Left colon (tissue), 2 donors: ENCODE data around the gene CCNY. TPM values are rescaled to one million over a fixed set of nuclear protein-coding genes. Genes with fewer than 3 reads are reported as not detected.

Experiments
- ATAC-seq: fragments of 200-7000 bp; cut with Tn5 transposase; one replicate; pipeline ENCODE4 v1.9.1; 2020; ENCODE audit warnings: mild to moderate bottlenecking, moderate library complexity
- DNase-seq, 2 donors: peaks; one replicate each; pipeline ENCODE4 v3.0.0-alpha.2; 2020
- intact Hi-C, 2 donors: fragments of 100-400 bp; cut with DNase I in 1 of 2; cut with micrococcal nuclease in 1 of 2; formaldehyde crosslinking; loops; one replicate each; pipeline versions ENCODE4 v1.11.2 to v1.14.0; 2022; cut with DNase I, micrococcal nuclease
- total RNA-seq, 2 donors: library from RNA; stranded (reverse); fragmentation: NEBNext Ultra II Directional; extraction: Animal tissue kit (Norgen Biotek cat#: 25700); gene quantifications; one replicate each; pipeline ENCODE4 v1.2.1, GENCODE V29; 2021
- donor health status: DM: no; HTN: no; CAD: no.
- donor health status: DM: yes; HTN: yes; CAD: no.

CCNY gene
- total RNA-seq, 2 donors from 2014 or later, result 51.6 to 78.0 TPM

GRCh38 chr10:35328404-35329037 lies 7.8 kb upstream of the CCNY start:
- DNase-seq (no peak), ATAC-seq (peak; percentile 19)
- intact Hi-C loops, result no loop called here

GRCh38 chr10:35329520-35329919 lies 6.8 kb upstream of the CCNY start:
- DNase-seq (no peak), ATAC-seq (no peak)
- intact Hi-C loops, result no loop called here

- DNase-seq, result no peak
- intact Hi-C loops, result loop anchor here in 1 of 2 donors (10.0 kb wide), 1 partner anchor 233 kb away; no protein-coding TSS in a partner anchor
- ATAC-seq, result no peak
Measured at GRCh38 chr10:35331894-35332640, 4.2 kb upstream of the CCNY start.

GRCh38 chr10:35334297-35334696 lies 2.0 kb upstream of the CCNY start:
- DNase-seq (no peak), ATAC-seq (no peak)
- intact Hi-C loops, result loop anchor here in 1 of 2 donors (10.0 kb wide), 1 partner anchor 231 kb away; no protein-coding TSS in a partner anchor

GRCh38 chr10:35335133-35336083 lies 901 bp upstream of the CCNY start:
- ATAC-seq (peak; percentile 45), DNase-seq (peak in 1 of 2 donors; percentile 40)
- intact Hi-C loops, result loop anchor here in 1 of 2 donors (10.0 kb wide), 1 partner anchor 229 kb away; no protein-coding TSS in a partner anchor

GRCh38 chr10:35336921-35337823 lies 863 bp downstream of the CCNY start:
- DNase-seq (peak; percentile 42 to 57), ATAC-seq (peak; percentile 31)
- intact Hi-C loops, result loop anchor here in 1 of 2 donors (10.0 kb wide), 1 partner anchor 228 kb away; no protein-coding TSS in a partner anchor

- intact Hi-C loops, result loop anchor here in 1 of 2 donors (10.0 kb wide), 1 partner anchor 225 kb away; no protein-coding TSS in a partner anchor
- ATAC-seq (no peak), DNase-seq (no peak)
Measured at GRCh38 chr10:35339942-35340341, 3.6 kb downstream of the CCNY start.

- intact Hi-C loops, result no loop called here
- no peak for DNase-seq
- ATAC-seq, result no peak
Measured at GRCh38 chr10:35340975-35341374, 4.7 kb downstream of the CCNY start.

- no peak for DNase-seq
- intact Hi-C loops, result no loop called here
- no peak for ATAC-seq
Measured at GRCh38 chr10:35341521-35341920, 5.2 kb downstream of the CCNY start.

- DNase-seq, result no peak
- ATAC-seq, result no peak
- intact Hi-C loops, result no loop called here
Measured at GRCh38 chr10:35342183-35342753, 6.0 kb downstream of the CCNY start.

GRCh38 chr10:35343739-35344138 lies 7.4 kb downstream of the CCNY start:
- ATAC-seq (no peak), DNase-seq (no peak)
- intact Hi-C loops, result no loop called here

GRCh38 chr10:35345383-35345742 lies 9.1 kb downstream of the CCNY start:
- intact Hi-C loops, result no loop called here
- no peak for ATAC-seq
- no peak for DNase-seq

- ATAC-seq (no peak), DNase-seq (no peak)
- intact Hi-C loops, result no loop called here
Measured at GRCh38 chr10:35346248-35346647, 9.9 kb downstream of the CCNY start.

- ATAC-seq (no peak), DNase-seq (no peak)
- intact Hi-C loops, result no loop called here
Measured at GRCh38 chr10:35347121-35347562, 10.8 kb downstream of the CCNY start.

- DNase-seq (no peak), ATAC-seq (no peak)
- intact Hi-C loops, result no loop called here
Measured at GRCh38 chr10:35347899-35348608, 11.7 kb downstream of the CCNY start.

- intact Hi-C loops, result no loop called here
- DNase-seq (no peak), ATAC-seq (no peak)
Measured at GRCh38 chr10:35348609-35349388, 12.5 kb downstream of the CCNY start.
